Measurements from ENCODE around the gene MRPL51. TPM values are rescaled to one million over a fixed set of nuclear protein-coding genes. Genes with fewer than 3 reads are reported as not detected.
A peak's percentile ranks its signal among the peaks of the same experiment; 100 is the strongest.
"Not testable (repeated sequence)": the region's sequence is repeated elsewhere in the genome, so short reads cannot be mapped to it uniquely, and the experiment has no call there.

MRPL51 gene
- total and polyA plus RNA-seq, 3 experiments from 2014 or later, result 222 to 327 (median 317) TPM

GRCh38 chr12:6538420-6539313 is 45.6 kb upstream of the MRPL51 start:
- POLR2A ChIA-PET, result interaction anchor here (0.5 to 2.8 kb wide), 6 partner anchors 46 to 151 kb away, joined by 3 to 12 read pairs (median 6); partner anchors contain the start of genes MRPL51, TAPBPL and VAMP1
- H3K27me3 ChIP-seq (ENCODE audit: insufficient read depth, low read length, poor library complexity, severe bottlenecking), result no peaks in the 10 kb centered on the region
- H3K4me1 ChIP-seq (ENCODE audit: insufficient read depth, low read length), result peaks cover 67% of the 10 kb centered on the region
- no peak overlapping the region for H3K4me3 ChIP-seq (ENCODE audit: low read length)
- peak overlapping the region in 1 of 7 donors; percentile 8 for H3K4me3 Mint-ChIP-seq
- H3K36me3 Mint-ChIP-seq, result peaks cover 5 to 79% (median 9%) of the 10 kb centered on the region in 3 donors
- H3K9me3 Mint-ChIP-seq, result no peaks in the 10 kb centered on the region
- H3K27ac ChIP-seq (ENCODE audit: low read depth, low read length), result no peak overlapping the region
- no peaks in the 10 kb centered on the region for H3K9me3 ChIP-seq (ENCODE audit: low read length)
- H3K4me1 Mint-ChIP-seq, result peaks cover 47 to 55% (median 51%) of the 10 kb centered on the region in 3 donors
- DNase-seq, result no peak
- CTCF ChIA-PET, result interaction anchor here (0.7 to 5.6 kb wide), 30 partner anchors 8 to 411 kb away, joined by 3 to 107 read pairs (median 8); partner anchors contain the start of genes CD27, IFFO1, TAPBPL and VAMP1
- H3K36me3 ChIP-seq (ENCODE audit: insufficient read depth, low read length), result peaks cover 31% of the 10 kb centered on the region
- peaks cover 0 to 5% of the 10 kb centered on the region in 2 donors for H3K27me3 Mint-ChIP-seq
- H3K27ac Mint-ChIP-seq, result peak overlapping the region in 7 of 8 donors; percentile 53 to 99 (median 97)

GRCh38 chr12:6537580-6538419 is 44.7 kb upstream of the MRPL51 start:
- H3K27me3 ChIP-seq (ENCODE audit: insufficient read depth, low read length, poor library complexity, severe bottlenecking); H3K9me3 Mint-ChIP-seq; H3K4me3 ChIP-seq (ENCODE audit: low read length); H3K27me3 Mint-ChIP-seq; H3K27ac ChIP-seq (ENCODE audit: low read depth, low read length); H3K9me3 ChIP-seq (ENCODE audit: low read length): not testable (repeated sequence)
- Histone ChIP-seq H3K36me3 (ENCODE audit: insufficient read depth, low read length) (peaks cover 31% of the 10 kb centered on the region), H3K4me1 (ENCODE audit: insufficient read depth, low read length) (peaks cover 75% of the 10 kb centered on the region)
- Mint-ChIP-seq H3K36me3 (peaks cover 5 to 74% (median 9%) of the 10 kb centered on the region in 3 donors), H3K27ac (peak overlapping the region; percentile 95 to 99 (median 98)), H3K4me1 (peaks cover 54 to 63% (median 58%) of the 10 kb centered on the region in 3 donors), H3K4me3 (peak overlapping the region; percentile 40 to 93 (median 69))
- ChIA-PET POLR2A (interaction anchor here (1.2 to 2.8 kb wide), 5 partner anchors 45 to 171 kb away, joined by 3 to 12 read pairs (median 7); partner anchors contain the start of genes MRPL51, TAPBPL and VAMP1), CTCF (interaction anchor here (0.5 to 5.6 kb wide), 41 partner anchors 9 to 353 kb away, joined by 3 to 107 read pairs (median 5); partner anchors contain the start of genes CD27, IFFO1, MLF2 and NOP2)
- DNase-seq, result peak; percentile 78 to 90 (median 79)

GRCh38 chr12:6536894-6537579 is 44.0 kb upstream of the MRPL51 start:
- peaks cover 0 to 5% of the 10 kb centered on the region in 2 donors for H3K27me3 Mint-ChIP-seq

GRCh38 chr12:6535960-6536847 is 43.1 kb upstream of the MRPL51 start:
- peak overlapping the region; percentile 98 to 99 (median 98) for H3K27ac Mint-ChIP-seq
- Histone ChIP-seq H3K27me3 (ENCODE audit: insufficient read depth, low read length, poor library complexity, severe bottlenecking) (no peaks in the 10 kb centered on the region), H3K4me1 (ENCODE audit: insufficient read depth, low read length) (peaks cover 78% of the 10 kb centered on the region), H3K27ac (ENCODE audit: low read depth, low read length) (peak overlapping the region; percentile 95), H3K4me3 (ENCODE audit: low read length) (peak overlapping the region; percentile 92), H3K36me3 (ENCODE audit: insufficient read depth, low read length) (peaks cover 31% of the 10 kb centered on the region), H3K9me3 (ENCODE audit: low read length) (no peaks in the 10 kb centered on the region)
- H3K27me3 Mint-ChIP-seq, result peaks cover 0 to 5% of the 10 kb centered on the region in 2 donors
- CTCF ChIA-PET, result interaction anchor here (0.8 to 5.6 kb wide), 19 partner anchors 15 to 213 kb away, joined by 3 to 56 read pairs (median 5); partner anchors contain the start of genes CD27, MRPL51, NOP2 and VAMP1
- H3K4me1 Mint-ChIP-seq, result peaks cover 63 to 75% (median 69%) of the 10 kb centered on the region in 3 donors
- peak overlapping the region; percentile 89 to 97 (median 93) for H3K4me3 Mint-ChIP-seq
- H3K9me3 Mint-ChIP-seq, result no peaks in the 10 kb centered on the region
- DNase-seq, result peak in 1 of 5 donors; percentile 12
- peaks cover 5 to 72% (median 9%) of the 10 kb centered on the region in 3 donors for H3K36me3 Mint-ChIP-seq
- POLR2A ChIA-PET, result interaction anchor here (0.7 to 3.5 kb wide), 12 partner anchors 15 to 200 kb away, joined by 3 to 24 read pairs (median 4); partner anchors contain the start of genes CD27, TAPBPL, VAMP1 and ZNF384

More at GRCh38 chr12:6536894-6537579, 44.0 kb upstream of the MRPL51 start:
- Histone ChIP-seq H3K27ac (ENCODE audit: low read depth, low read length) (no peak overlapping the region), H3K27me3 (ENCODE audit: insufficient read depth, low read length, poor library complexity, severe bottlenecking) (no peaks in the 10 kb centered on the region), H3K4me1 (ENCODE audit: insufficient read depth, low read length) (peaks cover 83% of the 10 kb centered on the region), H3K9me3 (ENCODE audit: low read length) (no peaks in the 10 kb centered on the region), H3K4me3 (ENCODE audit: low read length) (no peak overlapping the region), H3K36me3 (ENCODE audit: insufficient read depth, low read length) (peaks cover 31% of the 10 kb centered on the region)
- Mint-ChIP-seq H3K9me3 (no peaks in the 10 kb centered on the region), H3K27ac (peak overlapping the region; percentile 97 to 99 (median 98)), H3K4me1 (peaks cover 60 to 70% (median 65%) of the 10 kb centered on the region in 3 donors), H3K4me3 (peak overlapping the region; percentile 51 to 94 (median 91)), H3K36me3 (peaks cover 5 to 71% (median 9%) of the 10 kb centered on the region in 3 donors)
- ChIA-PET CTCF (interaction anchor here (0.5 to 5.6 kb wide), 41 partner anchors 10 to 354 kb away, joined by 3 to 107 read pairs (median 5); partner anchors contain the start of genes CD27, IFFO1, MLF2 and NOP2), POLR2A (interaction anchor here (1.2 to 3.5 kb wide), 5 partner anchors 66 to 170 kb away, joined by 3 to 23 read pairs (median 8); partner anchors contain the start of genes TAPBPL and VAMP1)
- DNase-seq, result no peak

DNA sequence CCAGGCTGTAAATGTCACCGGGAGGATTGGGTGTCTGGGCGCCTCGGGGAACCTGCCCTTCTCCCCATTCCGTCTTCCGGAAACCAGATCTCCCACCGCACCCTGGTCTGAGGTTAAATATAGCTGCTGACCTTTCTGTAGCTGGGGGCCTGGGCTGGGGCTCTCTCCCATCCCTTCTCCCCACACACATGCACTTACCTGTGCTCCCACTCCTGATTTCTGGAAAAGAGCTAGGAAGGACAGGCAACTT is 42.6 kb upstream of the MRPL51 start:
- H3K9me3 Mint-ChIP-seq, result no peaks in the 10 kb centered on the region
- peaks cover 61 to 72% (median 63%) of the 10 kb centered on the region in 3 donors for H3K4me1 Mint-ChIP-seq
- H3K4me3 Mint-ChIP-seq, result peak overlapping the region; percentile 89 to 97 (median 93)
- no peaks in the 10 kb centered on the region for H3K27me3 ChIP-seq (ENCODE audit: insufficient read depth, low read length, poor library complexity, severe bottlenecking)
- no peaks in the 10 kb centered on the region for H3K9me3 ChIP-seq (ENCODE audit: low read length)
- H3K27me3 Mint-ChIP-seq, result peaks cover 0 to 5% of the 10 kb centered on the region in 2 donors
- peaks cover 72% of the 10 kb centered on the region for H3K4me1 ChIP-seq (ENCODE audit: insufficient read depth, low read length)
- H3K27ac Mint-ChIP-seq, result peak overlapping the region; percentile 95 to 99 (median 98)
- peaks cover 37% of the 10 kb centered on the region for H3K36me3 ChIP-seq (ENCODE audit: insufficient read depth, low read length)
- H3K4me3 ChIP-seq (ENCODE audit: low read length), result peak overlapping the region; percentile 92
- CTCF ChIA-PET, result interaction anchor here (0.8 to 5.6 kb wide), 19 partner anchors 15 to 213 kb away, joined by 3 to 56 read pairs (median 5); partner anchors contain the start of genes CD27, MRPL51, NOP2 and VAMP1
- POLR2A ChIA-PET, result interaction anchor here (0.7 to 3.5 kb wide), 12 partner anchors 15 to 200 kb away, joined by 3 to 24 read pairs (median 4); partner anchors contain the start of genes CD27, MRPL51, NCAPD2 and TAPBPL
- peaks cover 5 to 77% (median 12%) of the 10 kb centered on the region in 3 donors for H3K36me3 Mint-ChIP-seq
- DNase-seq, result no peak
- H3K27ac ChIP-seq (ENCODE audit: low read depth, low read length), result peak overlapping the region; percentile 95

GRCh38 chr12:6534945-6535696 is 42.1 kb upstream of the MRPL51 start:
- DNase-seq, result peak; percentile 67 to 85 (median 73)
- peaks cover 67% of the 10 kb centered on the region for H3K4me1 ChIP-seq (ENCODE audit: insufficient read depth, low read length)
- Mint-ChIP-seq H3K4me3 (peak overlapping the region; percentile 89 to 97 (median 93)), H3K4me1 (peaks cover 56 to 67% (median 58%) of the 10 kb centered on the region in 3 donors), H3K27me3 (peaks cover 0 to 5% of the 10 kb centered on the region in 2 donors), H3K9me3 (no peaks in the 10 kb centered on the region), H3K27ac (peak overlapping the region; percentile 95 to 99 (median 98)), H3K36me3 (peaks cover 5 to 80% (median 16%) of the 10 kb centered on the region in 3 donors)
- ChIA-PET CTCF (interaction anchor here (0.8 to 5.6 kb wide), 18 partner anchors 16 to 212 kb away, joined by 3 to 56 read pairs (median 5); partner anchors contain the start of genes CD27, MRPL51, NOP2 and VAMP1), POLR2A (interaction anchor here (0.7 to 3.5 kb wide), 13 partner anchors 16 to 199 kb away, joined by 3 to 24 read pairs (median 4); partner anchors contain the start of genes CD27, MRPL51, NCAPD2 and TAPBPL)
- peaks cover 38% of the 10 kb centered on the region for H3K36me3 ChIP-seq (ENCODE audit: insufficient read depth, low read length)
- H3K9me3 ChIP-seq (ENCODE audit: low read length), result no peaks in the 10 kb centered on the region
- H3K27me3 ChIP-seq (ENCODE audit: insufficient read depth, low read length, poor library complexity, severe bottlenecking), result no peaks in the 10 kb centered on the region
- H3K4me3 ChIP-seq (ENCODE audit: low read length), result peak overlapping the region; percentile 92
- H3K27ac ChIP-seq (ENCODE audit: low read depth, low read length), result peak overlapping the region; percentile 95

All from CD8-positive, alpha-beta memory T cell (primary cell).